ENCODE results near the gene CDH23.

Gene CDH23

GRCh38 chr10:71856619-71857018 is 459.9 kb downstream of the CDH23 start:
- DNase-seq (ENCODE audit: low spot score), result no peak

GRCh38 chr10:71857934-71858890 is 461.5 kb downstream of the CDH23 start:
- no peak for DNase-seq (ENCODE audit: low spot score)

- DNase-seq (ENCODE audit: low spot score), result no peak
Observed at GRCh38 chr10:71860243-71861029, 463.7 kb downstream of the CDH23 start.

- DNase-seq (ENCODE audit: low spot score), result no peak
Observed at GRCh38 chr10:71863203-71863602, 466.5 kb downstream of the CDH23 start.

- no peak for DNase-seq (ENCODE audit: low spot score)
Observed at GRCh38 chr10:71864911-71865361, 468.2 kb downstream of the CDH23 start.
